Loucy (cell line): Measurements from ENCODE around the gene PLXNB1.
"Not testable (repeated sequence)": the region's sequence is repeated elsewhere in the genome, so short reads cannot be mapped to it uniquely, and the experiment has no call there.

Experiments
- H2AFZ ChIP-seq: fragments of 200-600 bp; sonication (generic); 2 replicates; pipeline ENCODE4 v1.6.0; 2016; ENCODE audit warnings: antibody characterized with exemption, mild to moderate bottlenecking, low read length, moderate library complexity
- H3F3A ChIP-seq: fragments of 200-600 bp; 2 replicates; pipeline ENCODE4 v1.6.0; 2016; ENCODE audit warnings: antibody characterized with exemption, low read depth, mild to moderate bottlenecking
- H3K27me3 ChIP-seq: fragments of 200-600 bp; sonication (generic); 2 replicates; pipeline ENCODE4 v1.6.1; 2014; ENCODE audit warnings: low read length, mild to moderate bottlenecking; ENCODE audit not compliant: insufficient read depth, poor library complexity, severe bottlenecking
- H3K36me3 ChIP-seq: fragments of 200-600 bp; sonication (generic); 2 replicates; pipeline ENCODE4 v1.6.1; 2016; ENCODE audit warnings: low read length; ENCODE audit not compliant: insufficient read depth
- H3K4me1 ChIP-seq: fragments of 200-600 bp; sonication (generic); 2 replicates; pipeline ENCODE4 v1.5.1; 2014; ENCODE audit warnings: low read length, mild to moderate bottlenecking; ENCODE audit not compliant: insufficient read depth, poor library complexity, severe bottlenecking
- H3K4me2 ChIP-seq: fragments of 200-600 bp; sonication (generic); 2 replicates; pipeline ENCODE4 v1.6.0; 2014; ENCODE audit warnings: antibody characterized with exemption, low read length, low read depth, mild to moderate bottlenecking; ENCODE audit not compliant: poor library complexity, severe bottlenecking
- H3K4me3 ChIP-seq: fragments of 200-600 bp; sonication (generic); 2 replicates; pipeline ENCODE4 v1.5.1; 2014; ENCODE audit warnings: low read length, mild to moderate bottlenecking, mixed read lengths; ENCODE audit not compliant: poor library complexity, severe bottlenecking
- H3K79me2 ChIP-seq: fragments of 200-600 bp; sonication (generic); 2 replicates; pipeline ENCODE4 v1.6.1; 2014; ENCODE audit warnings: low read length; ENCODE audit not compliant: insufficient read depth
- H3K9ac ChIP-seq: fragments of 200-600 bp; sonication (generic); 2 replicates; pipeline ENCODE4 v1.6.0; 2014; ENCODE audit warnings: mild to moderate bottlenecking, low read depth, low read length, moderate library complexity; ENCODE audit not compliant: poor library complexity, severe bottlenecking
- H3K9me2 ChIP-seq: fragments of 200-600 bp; sonication (generic); replicated peaks from 2 replicates; pipeline ENCODE4 v1.6.1; 2016; ENCODE audit warnings: low read depth, low read length, mixed read lengths
- H3K9me3 ChIP-seq: fragments of 200-600 bp; sonication (generic); 2 replicates; pipeline ENCODE4 v1.6.1; 2014; ENCODE audit warnings: mild to moderate bottlenecking, antibody characterized with exemption, low read length, low read depth; ENCODE audit not compliant: insufficient read depth
- H4K20me1 ChIP-seq: fragments of 200-600 bp; sonication (generic); 2 replicates; pipeline ENCODE4 v1.6.0; 2014; ENCODE audit warnings: antibody characterized with exemption, low read length, mild to moderate bottlenecking; ENCODE audit not compliant: insufficient read depth, poor library complexity, severe bottlenecking
- EZH2phosphoT487 ChIP-seq: fragments of 200-600 bp; IDR thresholded peaks from 2 replicates; pipeline ENCODE4 v1.6.1; 2018; ENCODE audit warnings: antibody characterized with exemption, mild to moderate bottlenecking, moderate library complexity, borderline replicate concordance
- TF ChIP-seq, protein P1 (sequence below): fragments of 200-600 bp; sonication (generic); conservative IDR thresholded peaks from 2 replicates; pipeline ENCODE4 v1.5.1; 2014; ENCODE audit warnings: mild to moderate bottlenecking, antibody characterized with exemption, low read length

Gene PLXNB1

DNA sequence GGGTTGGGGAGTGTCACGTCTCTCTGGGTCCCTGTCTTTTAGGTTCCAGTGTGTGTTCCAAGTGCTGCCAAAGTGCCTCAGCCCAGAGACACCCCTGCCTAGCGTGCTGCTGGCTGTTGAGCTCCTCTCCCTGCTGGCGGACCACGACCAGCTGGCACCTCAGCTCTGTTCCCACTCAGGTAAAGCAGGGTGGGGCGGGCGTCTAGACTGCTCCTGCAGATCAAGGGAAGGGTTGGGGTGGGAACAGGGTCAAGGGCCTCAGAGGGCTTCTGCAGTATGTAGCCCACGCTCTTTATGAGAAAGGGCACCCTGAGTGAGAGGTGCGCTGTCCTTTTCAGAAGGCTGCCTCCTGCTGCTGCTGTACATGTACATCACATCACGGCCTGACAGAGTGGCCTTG lies 33.8 kb upstream of the PLXNB1 start:
- Histone ChIP-seq H3K9me2 (no peaks in the 10 kb centered on the region), H3K79me2 (peaks cover 26% of the 10 kb centered on the region), H2AFZ (no peak overlapping the region), H3F3A (no peaks in the 10 kb centered on the region), H4K20me1 (peaks cover 9% of the 10 kb centered on the region), H3K36me3 (peaks cover 33% of the 10 kb centered on the region; the same call in 1 of the 2 replicates), H3K27me3 (no peaks in the 10 kb centered on the region), H3K4me3 (no peak overlapping the region), H3K4me1 (peaks cover 27% of the 10 kb centered on the region), H3K4me2 (no peak overlapping the region), H3K9me3 (no peaks in the 10 kb centered on the region), H3K9ac (no peak overlapping the region)
- TF ChIP-seq, protein P1, sequence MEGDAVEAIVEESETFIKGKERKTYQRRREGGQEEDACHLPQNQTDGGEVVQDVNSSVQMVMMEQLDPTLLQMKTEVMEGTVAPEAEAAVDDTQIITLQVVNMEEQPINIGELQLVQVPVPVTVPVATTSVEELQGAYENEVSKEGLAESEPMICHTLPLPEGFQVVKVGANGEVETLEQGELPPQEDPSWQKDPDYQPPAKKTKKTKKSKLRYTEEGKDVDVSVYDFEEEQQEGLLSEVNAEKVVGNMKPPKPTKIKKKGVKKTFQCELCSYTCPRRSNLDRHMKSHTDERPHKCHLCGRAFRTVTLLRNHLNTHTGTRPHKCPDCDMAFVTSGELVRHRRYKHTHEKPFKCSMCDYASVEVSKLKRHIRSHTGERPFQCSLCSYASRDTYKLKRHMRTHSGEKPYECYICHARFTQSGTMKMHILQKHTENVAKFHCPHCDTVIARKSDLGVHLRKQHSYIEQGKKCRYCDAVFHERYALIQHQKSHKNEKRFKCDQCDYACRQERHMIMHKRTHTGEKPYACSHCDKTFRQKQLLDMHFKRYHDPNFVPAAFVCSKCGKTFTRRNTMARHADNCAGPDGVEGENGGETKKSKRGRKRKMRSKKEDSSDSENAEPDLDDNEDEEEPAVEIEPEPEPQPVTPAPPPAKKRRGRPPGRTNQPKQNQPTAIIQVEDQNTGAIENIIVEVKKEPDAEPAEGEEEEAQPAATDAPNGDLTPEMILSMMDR: no peak
- TF ChIP-seq EZH2phosphoT487: no peak

DNA sequence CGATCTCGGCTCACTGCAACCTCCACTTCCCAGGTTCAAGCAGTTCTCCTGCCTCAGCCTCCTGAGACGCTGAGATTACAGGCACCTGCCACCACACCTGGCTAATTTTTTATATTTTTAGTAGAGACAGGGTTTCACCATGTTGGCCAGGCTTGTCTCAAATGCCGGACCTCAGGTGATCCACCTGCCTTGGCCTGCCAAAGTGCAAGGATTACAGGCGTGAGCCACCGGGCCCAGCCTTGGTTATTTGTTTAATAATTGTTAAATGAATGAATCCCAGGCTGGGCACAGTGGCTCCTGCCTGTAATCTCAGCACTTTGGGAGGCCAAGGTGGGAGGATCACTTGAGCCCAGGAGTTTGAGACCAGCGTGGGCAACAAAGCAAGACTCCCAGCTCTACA lies 31.9 kb upstream of the PLXNB1 start:
- H3K27me3 ChIP-seq, H2AFZ ChIP-seq, H3K79me2 ChIP-seq, H3F3A ChIP-seq, H4K20me1 ChIP-seq, H3K4me3 ChIP-seq, H3K9ac ChIP-seq, H3K4me2 ChIP-seq, H3K4me1 ChIP-seq, H3K9me3 ChIP-seq, H3K9me2 ChIP-seq: not testable (repeated sequence)
- peaks cover 27% of the 10 kb centered on the region; the same call in 1 of the 2 replicates for H3K36me3 ChIP-seq

DNA sequence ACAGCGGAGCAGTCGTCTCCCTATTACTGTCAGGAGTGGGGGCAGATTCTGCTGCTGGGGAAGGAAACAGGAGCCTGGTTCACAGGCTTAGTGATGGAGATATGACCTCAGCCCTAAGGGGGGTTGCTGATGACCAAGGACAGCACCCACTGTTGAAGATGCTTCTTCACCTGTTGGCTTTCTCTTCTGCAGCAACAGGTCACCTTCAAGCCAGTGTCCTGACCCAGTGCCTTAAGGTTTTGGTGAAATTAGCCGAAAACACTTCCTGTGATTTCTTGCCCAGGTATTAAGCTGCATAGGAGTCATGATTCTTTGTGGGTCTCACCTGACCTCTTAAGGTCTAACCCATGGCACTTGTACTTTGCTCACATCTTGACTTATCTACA lies 30.6 kb upstream of the PLXNB1 start:
- H3K36me3 ChIP-seq: peaks cover 27% of the 10 kb centered on the region; the same call in 1 of the 2 replicates
- no peak overlapping the region for H3K9ac ChIP-seq

More for the DNA sequence above, 30.6 kb upstream of the PLXNB1 start:
- no peak for TF ChIP-seq EZH2phosphoT487
- TF ChIP-seq, protein P1: no peak
- no peak overlapping the region for H3K4me2 ChIP-seq
- no peaks in the 10 kb centered on the region for H4K20me1 ChIP-seq
- H3K4me1 ChIP-seq: peaks cover under 1% of the 10 kb centered on the region
- H3K79me2 ChIP-seq: no peaks in the 10 kb centered on the region
- H3K9me2 ChIP-seq: no peaks in the 10 kb centered on the region
- H3F3A ChIP-seq: no peaks in the 10 kb centered on the region
- H3K4me3 ChIP-seq: no peak overlapping the region
- H3K9me3 ChIP-seq: no peaks in the 10 kb centered on the region
- no peaks in the 10 kb centered on the region for H3K27me3 ChIP-seq
- H2AFZ ChIP-seq: no peak overlapping the region
